Liver (tissue), 9 donors: Measurements from ENCODE around the gene ACIN1. TPM values are rescaled to one million over a fixed set of nuclear protein-coding genes. Genes with fewer than 3 reads are reported as not detected.

Source experiments
- DNase-seq: peaks from one replicate; pipeline ENCODE4 v3.0.0-alpha.2; 2017; ENCODE audit warnings: low spot score
- H3K27ac ChIP-seq, 2 donors: one replicate each; pipeline ENCODE4 v1.7.0; 2013; ENCODE audit warnings: inconsistent platforms in 2 of 2, low read length in 2 of 2, control low read depth in 1 of 2, low read depth in 1 of 2, mild to moderate bottlenecking in 1 of 2
- H3K27me3 ChIP-seq, 4 donors: one replicate each; pipeline versions ENCODE4 v1.6.1 to v1.7.0; 2013; ENCODE audit warnings: low read length in 3 of 4, inconsistent platforms in 1 of 4, mild to moderate bottlenecking in 1 of 4, moderate library complexity in 1 of 4; ENCODE audit not compliant: control insufficient read depth in 4 of 4, insufficient read depth in 4 of 4
- H3K36me3 ChIP-seq, 4 donors: one replicate each; pipeline versions ENCODE4 v1.6.1 to v1.7.0; 2013; ENCODE audit warnings: low read length in 3 of 4, mild to moderate bottlenecking in 3 of 4, low read depth in 1 of 4, moderate library complexity in 1 of 4; ENCODE audit not compliant: control insufficient read depth in 4 of 4, insufficient read depth in 3 of 4
- H3K4me1 ChIP-seq, 4 donors: one replicate each; pipeline versions ENCODE4 v1.6.1 to v1.7.0; 2013; ENCODE audit warnings: low read length in 3 of 4, mild to moderate bottlenecking in 3 of 4, moderate library complexity in 1 of 4; ENCODE audit not compliant: control insufficient read depth in 4 of 4, insufficient read depth in 4 of 4
- H3K4me3 ChIP-seq, 3 donors: one replicate each; pipeline versions ENCODE4 v1.6.1 to v1.7.0; 2013; ENCODE audit warnings: low read length in 3 of 3, control low read depth in 1 of 3, low read depth in 1 of 3, mild to moderate bottlenecking in 1 of 3
- H3K9ac ChIP-seq, 2 donors: one replicate each; pipeline ENCODE4 v1.7.0; 2013; ENCODE audit warnings: low read length in 2 of 2, mild to moderate bottlenecking in 2 of 2, moderate library complexity in 2 of 2, control low read depth in 1 of 2, low read depth in 1 of 2
- H3K9me3 ChIP-seq, 4 donors: one replicate each; pipeline versions ENCODE4 v1.6.1 to v1.7.0; 2013; ENCODE audit warnings: low read length in 3 of 4; ENCODE audit not compliant: control insufficient read depth in 4 of 4
- CTCF ChIP-seq: fragments of 150-350 bp; IDR thresholded peaks from 2 replicates; pipeline ENCODE4 v1.5.1; 2017; ENCODE audit warnings: improper control_type of control experiment, low read depth, low read length; ENCODE audit not compliant: missing input control
- EGR1 ChIP-seq, 2 donors: IDR thresholded peaks; 2 replicates each; pipeline ENCODE4 v1.6.1; 2016 to 2018; ENCODE audit warnings: antibody characterized with exemption in 2 of 2, low read depth in 2 of 2
- FOXA1 ChIP-seq: IDR thresholded peaks from 2 replicates; pipeline ENCODE4 v1.6.1; 2016; ENCODE audit warnings: antibody characterized with exemption
- FOXA2 ChIP-seq: IDR thresholded peaks from 2 replicates; pipeline ENCODE4 v1.6.1; 2016; ENCODE audit warnings: antibody characterized with exemption
- GABPA ChIP-seq, 2 donors: IDR thresholded peaks in 1 of 2; conservative IDR thresholded peaks in 1 of 2; 2 replicates each; pipeline ENCODE4 v1.6.1; 2016; ENCODE audit warnings: antibody characterized with exemption in 2 of 2, mild to moderate bottlenecking in 1 of 2, moderate library complexity in 1 of 2
- HNF4A ChIP-seq, 2 donors: conservative IDR thresholded peaks; 2 replicates each; pipeline ENCODE4 v1.6.1; 2016; ENCODE audit warnings: antibody characterized with exemption in 2 of 2, mild to moderate bottlenecking in 2 of 2
- HNF4G ChIP-seq: IDR thresholded peaks from 2 replicates; pipeline ENCODE4 v1.6.1; 2016; ENCODE audit warnings: antibody characterized with exemption
- JUND ChIP-seq, 2 donors: IDR thresholded peaks; 2 replicates each; pipeline ENCODE4 v1.6.1; 2016; ENCODE audit warnings: antibody characterized with exemption in 2 of 2
- NR2F2 ChIP-seq: IDR thresholded peaks from 2 replicates; pipeline ENCODE4 v1.6.1; 2016; ENCODE audit warnings: antibody characterized with exemption
- RAD21 ChIP-seq, 2 donors: IDR thresholded peaks; 2 replicates each; pipeline ENCODE4 v1.6.1; 2016; ENCODE audit warnings: antibody characterized with exemption in 2 of 2, mild to moderate bottlenecking in 2 of 2
- REST ChIP-seq: IDR thresholded peaks from 2 replicates; pipeline ENCODE4 v1.6.1; 2016; ENCODE audit warnings: antibody characterized with exemption, mild to moderate bottlenecking
- RXRA ChIP-seq, 2 donors: IDR thresholded peaks; 2 replicates each; pipeline ENCODE4 v1.6.1; 2017 to 2018; ENCODE audit warnings: antibody characterized with exemption in 2 of 2, mild to moderate bottlenecking in 1 of 2
- SP1 ChIP-seq: IDR thresholded peaks from 2 replicates; pipeline ENCODE4 v1.6.1; 2018; ENCODE audit warnings: antibody characterized with exemption, mild to moderate bottlenecking
- TAF1 ChIP-seq: conservative IDR thresholded peaks from 2 replicates; pipeline ENCODE4 v1.6.1; 2016; ENCODE audit warnings: antibody characterized with exemption, mild to moderate bottlenecking
- YY1 ChIP-seq: IDR thresholded peaks from 2 replicates; pipeline ENCODE4 v1.6.1; 2016; ENCODE audit warnings: antibody characterized with exemption, mild to moderate bottlenecking
- WGBS: extraction: QIAGEN DNeasy Blood & Tissue Kit; methylation state at CpG from one replicate; pipeline ENCODE4 v1.1.7; 2013; 5-methylcytosine and 5-hydroxymethylcytosine counted together
- polyA plus RNA-seq, 2 donors: library from polyadenylated mRNA; stranded (reverse) in 1 of 2; unstranded in 1 of 2; fragments of 200-250 nt in 1 of 2; fragments of >200 nt in 1 of 2; fragmentation: Nextera tagmentation in 1 of 2; extraction: Ambion mirVana in 1 of 2; gene quantifications; one replicate each; pipeline versions ENCODE4 v1.2.1 to v1.2.3, GENCODE V29; 2013 to 2015
- total RNA-seq, 2 donors: library from RNA; depleted of rRNA; stranded (reverse); fragments of >200 nt; gene quantifications; one replicate each; pipeline ENCODE4 v1.2.3, GENCODE V29; 2014
- TF ChIP-seq, protein P1 (sequence below): IDR thresholded peaks from 2 replicates; pipeline ENCODE4 v1.6.1; 2016; ENCODE audit warnings: antibody characterized with exemption
- TF ChIP-seq, protein P2 (sequence below): IDR thresholded peaks from 2 replicates; pipeline ENCODE4 v1.6.1; 2016; ENCODE audit warnings: antibody characterized with exemption
- TF ChIP-seq, protein P3 (sequence below): IDR thresholded peaks from 2 replicates; pipeline ENCODE4 v1.6.1; 2016; ENCODE audit warnings: antibody characterized with exemption
- donor health status: healthy.
- donor health status: healthy.
- donor health status: healthy.
- donor health status: healthy.
- donor health status: healthy.

Gene ACIN1
- total and polyA plus RNA-seq, 4 donors, result 8.1 to 50.6 (median 37.1) TPM

DNA sequence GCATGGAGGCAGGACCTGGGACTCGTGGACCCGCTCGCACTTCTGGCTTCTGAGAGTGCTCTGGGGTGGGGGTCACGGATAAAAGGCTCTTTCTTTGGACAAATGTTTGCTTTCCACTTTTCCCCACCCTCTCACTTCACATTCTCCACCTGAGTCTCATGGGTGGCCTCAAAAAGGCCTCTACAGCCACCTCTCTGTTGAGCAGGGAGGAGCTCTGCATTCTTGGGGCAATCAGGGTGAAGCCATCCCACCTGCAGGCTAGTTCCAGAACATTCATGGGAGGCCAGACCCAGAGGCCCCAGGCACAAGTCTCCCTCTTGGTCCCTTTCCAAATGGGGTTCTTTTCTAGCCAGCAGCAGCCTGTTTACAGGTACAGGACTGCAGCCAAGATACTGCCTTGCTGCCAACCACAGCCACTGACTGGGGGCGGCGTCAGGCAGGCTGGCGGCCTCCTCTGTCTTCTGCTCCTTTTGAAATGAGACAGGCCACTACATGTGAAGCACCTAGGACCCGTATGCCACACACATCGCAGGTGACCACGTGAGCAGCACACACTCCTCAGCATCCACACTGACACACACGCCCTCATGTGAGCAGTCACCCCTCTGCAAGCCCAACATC, 42.4 kb upstream of the ACIN1 start:
- TF ChIP-seq JUND (IDR thresholded peaks at IDR 0.05) (no peak), EGR1 (IDR thresholded peaks at IDR 0.05; ENCODE audit: low read depth in 2 of 2) (no peak), TAF1 (no peak), FOXA2 (no peak), FOXA1 (no peak), RAD21 (IDR thresholded peaks at IDR 0.05) (no peak), HNF4G (no peak), HNF4A (conservative IDR thresholded peaks at IDR 0.05) (no peak), CTCF (no peak), GABPA (IDR thresholded peaks at IDR 0.05 in 1 of 2, conservative IDR thresholded peaks at IDR 0.05 in 1 of 2) (no peak), REST (no peak), RXRA (IDR thresholded peaks at IDR 0.05) (no peak), SP1 (no peak), NR2F2 (no peak), YY1 (no peak)
- TF ChIP-seq, protein P1, sequence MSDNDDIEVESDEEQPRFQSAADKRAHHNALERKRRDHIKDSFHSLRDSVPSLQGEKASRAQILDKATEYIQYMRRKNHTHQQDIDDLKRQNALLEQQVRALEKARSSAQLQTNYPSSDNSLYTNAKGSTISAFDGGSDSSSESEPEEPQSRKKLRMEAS, result no peak
- TF ChIP-seq, protein P2, sequence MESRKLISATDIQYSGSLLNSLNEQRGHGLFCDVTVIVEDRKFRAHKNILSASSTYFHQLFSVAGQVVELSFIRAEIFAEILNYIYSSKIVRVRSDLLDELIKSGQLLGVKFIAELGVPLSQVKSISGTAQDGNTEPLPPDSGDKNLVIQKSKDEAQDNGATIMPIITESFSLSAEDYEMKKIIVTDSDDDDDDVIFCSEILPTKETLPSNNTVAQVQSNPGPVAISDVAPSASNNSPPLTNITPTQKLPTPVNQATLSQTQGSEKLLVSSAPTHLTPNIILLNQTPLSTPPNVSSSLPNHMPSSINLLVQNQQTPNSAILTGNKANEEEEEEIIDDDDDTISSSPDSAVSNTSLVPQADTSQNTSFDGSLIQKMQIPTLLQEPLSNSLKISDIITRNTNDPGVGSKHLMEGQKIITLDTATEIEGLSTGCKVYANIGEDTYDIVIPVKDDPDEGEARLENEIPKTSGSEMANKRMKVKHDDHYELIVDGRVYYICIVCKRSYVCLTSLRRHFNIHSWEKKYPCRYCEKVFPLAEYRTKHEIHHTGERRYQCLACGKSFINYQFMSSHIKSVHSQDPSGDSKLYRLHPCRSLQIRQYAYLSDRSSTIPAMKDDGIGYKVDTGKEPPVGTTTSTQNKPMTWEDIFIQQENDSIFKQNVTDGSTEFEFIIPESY, result no peak
- TF ChIP-seq, protein P3, sequence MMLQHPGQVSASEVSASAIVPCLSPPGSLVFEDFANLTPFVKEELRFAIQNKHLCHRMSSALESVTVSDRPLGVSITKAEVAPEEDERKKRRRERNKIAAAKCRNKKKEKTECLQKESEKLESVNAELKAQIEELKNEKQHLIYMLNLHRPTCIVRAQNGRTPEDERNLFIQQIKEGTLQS, result no peak
- Histone ChIP-seq H3K4me1 (no peaks in the 10 kb centered on the region), H3K27me3 (no peaks in the 10 kb centered on the region), H3K4me3 (no peak overlapping the region), H3K9me3 (no peaks in the 10 kb centered on the region), H3K27ac (no peak overlapping the region), H3K36me3 (peaks cover 0 to 2% (median 1%) of the 10 kb centered on the region in 4 donors), H3K9ac (no peak overlapping the region)
- 86% methylated on average over 11 of the region's 11 CpGs for WGBS
- DNase-seq, result no peak
